Breast epithelium (tissue), 3 donors: Measurements from ENCODE around the gene SLC2A13.

Experiments
- POLR2AphosphoS5 ChIP-seq, 3 donors: sonication (generic); formaldehyde crosslinking; IDR thresholded peaks; one replicate each; pipeline ENCODE4 v1.6.1; 2017; ENCODE audit warnings: antibody characterized with exemption in 3 of 3
- TF ChIP-seq, protein P1 (sequence below), 3 donors: fragments of 450-650 bp; IDR thresholded peaks; one replicate each; pipeline ENCODE4 v1.5.1; 2016 to 2017; ENCODE audit warnings: antibody characterized with exemption in 3 of 3, mild to moderate bottlenecking in 3 of 3, moderate library complexity in 3 of 3

DNA sequence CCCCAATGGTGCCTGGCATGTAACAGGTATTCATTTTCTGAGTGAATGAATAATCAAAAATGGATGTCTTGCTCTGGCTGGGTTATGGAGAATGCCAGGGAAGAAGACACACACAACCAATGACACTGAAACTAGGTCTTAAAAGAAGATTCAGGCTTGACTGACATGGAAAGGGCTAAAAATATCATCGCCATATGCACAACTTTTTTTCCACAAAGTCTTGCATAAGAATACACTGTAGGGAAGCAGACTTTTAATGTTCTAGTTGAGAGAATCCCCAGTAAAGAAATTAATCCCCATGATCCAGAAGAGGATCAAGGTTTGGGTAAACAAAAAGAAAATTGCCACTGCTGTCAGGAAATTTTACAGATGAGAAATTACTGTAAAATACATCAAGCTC lies 116.4 kb downstream of the SLC2A13 start:
- TF ChIP-seq, protein P1, sequence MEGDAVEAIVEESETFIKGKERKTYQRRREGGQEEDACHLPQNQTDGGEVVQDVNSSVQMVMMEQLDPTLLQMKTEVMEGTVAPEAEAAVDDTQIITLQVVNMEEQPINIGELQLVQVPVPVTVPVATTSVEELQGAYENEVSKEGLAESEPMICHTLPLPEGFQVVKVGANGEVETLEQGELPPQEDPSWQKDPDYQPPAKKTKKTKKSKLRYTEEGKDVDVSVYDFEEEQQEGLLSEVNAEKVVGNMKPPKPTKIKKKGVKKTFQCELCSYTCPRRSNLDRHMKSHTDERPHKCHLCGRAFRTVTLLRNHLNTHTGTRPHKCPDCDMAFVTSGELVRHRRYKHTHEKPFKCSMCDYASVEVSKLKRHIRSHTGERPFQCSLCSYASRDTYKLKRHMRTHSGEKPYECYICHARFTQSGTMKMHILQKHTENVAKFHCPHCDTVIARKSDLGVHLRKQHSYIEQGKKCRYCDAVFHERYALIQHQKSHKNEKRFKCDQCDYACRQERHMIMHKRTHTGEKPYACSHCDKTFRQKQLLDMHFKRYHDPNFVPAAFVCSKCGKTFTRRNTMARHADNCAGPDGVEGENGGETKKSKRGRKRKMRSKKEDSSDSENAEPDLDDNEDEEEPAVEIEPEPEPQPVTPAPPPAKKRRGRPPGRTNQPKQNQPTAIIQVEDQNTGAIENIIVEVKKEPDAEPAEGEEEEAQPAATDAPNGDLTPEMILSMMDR (IDR thresholded peaks at IDR 0.05): no peak
- no peak for TF ChIP-seq POLR2AphosphoS5 (IDR thresholded peaks at IDR 0.05)
